SIG-M5 (cell line): ENCODE results near the gene ZNF180.
"Not testable (repeated sequence)": the region's sequence is repeated elsewhere in the genome, so short reads cannot be mapped to it uniquely, and the experiment has no call there.

Source experiments
- DNase-seq: peaks from one replicate; lab custom pipeline; 2025; lab: John Stamatoyannopoulos, UW

Gene ZNF180

GRCh38 chr19:44499962-44500949 is at the start of gene ZNF180:
Gene ZNF180, minus strand, starts transcription at chr19:44500522. Its CDS starts 3,188 bp downstream, at chr19:44497334.
- no peak for DNase-seq

GRCh38 chr19:44549507-44549906 is 49.2 kb upstream of the ZNF180 start:
- DNase-seq: no peak

GRCh38 chr19:44548736-44549135 is 48.4 kb upstream of the ZNF180 start:
- no peak for DNase-seq

GRCh38 chr19:44544031-44544430 is 43.7 kb upstream of the ZNF180 start:
- DNase-seq: no peak

DNA sequence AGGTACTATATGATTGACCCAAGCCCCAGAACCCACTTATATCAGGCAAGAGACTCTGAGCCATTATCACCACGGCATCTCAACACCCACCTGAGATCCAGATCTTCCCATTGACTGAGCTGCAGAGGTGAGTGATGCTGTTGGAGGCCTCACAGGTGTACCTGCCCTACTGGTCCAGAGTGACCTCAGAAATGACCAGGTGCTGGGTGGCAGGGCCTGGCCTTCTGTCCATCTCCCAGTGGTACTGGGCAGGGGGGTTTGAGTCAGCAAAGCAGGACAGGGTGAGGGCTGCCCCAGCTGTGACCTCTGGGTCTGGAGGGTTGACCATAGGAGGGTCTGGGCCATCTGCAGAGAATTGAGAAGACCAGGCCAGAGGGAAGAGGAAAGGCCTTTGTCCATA is 42.3 kb upstream of the ZNF180 start:
- DNase-seq: no peak

DNA sequence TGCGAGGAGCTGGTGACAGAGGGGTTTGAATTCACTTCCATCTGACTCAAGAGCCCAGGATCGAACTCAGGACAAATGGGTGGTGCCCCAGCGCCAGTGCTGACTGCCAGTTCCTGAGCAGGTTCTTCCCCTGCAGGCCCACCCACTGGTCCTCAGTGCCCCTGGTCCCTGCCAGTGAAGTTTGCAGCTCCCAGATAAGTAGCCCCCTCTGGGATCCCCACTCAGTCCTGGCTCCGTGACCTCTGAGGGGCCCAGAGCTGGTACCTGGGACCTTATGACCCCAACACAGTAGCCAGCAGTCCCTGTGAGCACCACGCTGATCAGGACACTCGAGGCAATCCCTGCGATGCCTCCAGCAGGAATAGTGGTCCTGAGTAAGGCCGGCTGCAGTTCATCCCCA is 40.4 kb upstream of the ZNF180 start:
- no peak for DNase-seq

DNA sequence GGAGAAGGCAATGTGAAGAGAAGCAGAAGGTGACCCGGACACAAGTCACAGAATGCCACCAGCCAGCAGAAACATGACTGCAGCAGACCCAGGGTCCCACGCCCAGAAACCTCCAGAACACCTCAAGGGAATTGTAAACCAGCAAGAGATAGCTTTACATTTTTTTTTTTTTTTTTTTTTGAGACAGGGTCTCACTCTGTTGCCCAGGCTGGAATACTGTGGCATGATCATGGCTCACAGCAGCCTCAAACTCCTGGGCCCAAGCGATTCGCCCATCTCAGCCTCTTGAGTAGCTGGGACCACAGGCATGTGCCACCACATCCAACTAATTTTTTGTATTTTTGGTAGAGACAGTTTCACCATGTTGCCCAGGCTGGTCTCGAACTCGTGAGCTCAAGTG is 39.7 kb upstream of the ZNF180 start:
- no peak for DNase-seq

GRCh38 chr19:44539236-44539826 is 39.0 kb upstream of the ZNF180 start:
- no peak for DNase-seq

GRCh38 chr19:44535361-44535760 is 35.0 kb upstream of the ZNF180 start:
- DNase-seq: not testable (repeated sequence)

DNA sequence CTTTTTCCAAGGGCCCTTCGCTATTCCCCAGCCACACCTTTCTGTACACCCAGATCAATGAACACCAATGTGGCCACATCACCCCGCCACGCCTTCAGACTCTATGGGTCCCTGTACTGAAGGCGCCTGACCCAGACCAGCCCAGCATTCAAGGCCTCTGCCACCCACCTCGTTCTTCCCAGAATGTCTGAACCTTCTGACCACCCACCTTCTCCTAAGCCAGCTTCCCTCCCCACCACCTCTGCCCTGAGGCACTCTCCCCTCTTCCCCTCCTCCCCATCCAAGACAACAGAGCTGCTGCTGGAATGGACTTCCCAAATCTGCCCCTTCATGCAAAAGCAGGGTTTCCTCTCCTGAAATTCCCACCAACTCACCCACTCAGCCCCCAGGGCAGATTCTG is 32.5 kb upstream of the ZNF180 start:
- no peak for DNase-seq

- DNase-seq: no peak
These were observed 30.5 kb upstream of the ZNF180 start for GRCh38 chr19:44530777-44531176.

- DNase-seq: no peak
These were observed 29.2 kb upstream of the ZNF180 start, which contains the start of gene CEACAM20 for GRCh38 chr19:44529536-44529935. Gene CEACAM20, minus strand, starts transcription at chr19:44529675. Its CDS starts 166 bp downstream, at chr19:44529509.

DNA sequence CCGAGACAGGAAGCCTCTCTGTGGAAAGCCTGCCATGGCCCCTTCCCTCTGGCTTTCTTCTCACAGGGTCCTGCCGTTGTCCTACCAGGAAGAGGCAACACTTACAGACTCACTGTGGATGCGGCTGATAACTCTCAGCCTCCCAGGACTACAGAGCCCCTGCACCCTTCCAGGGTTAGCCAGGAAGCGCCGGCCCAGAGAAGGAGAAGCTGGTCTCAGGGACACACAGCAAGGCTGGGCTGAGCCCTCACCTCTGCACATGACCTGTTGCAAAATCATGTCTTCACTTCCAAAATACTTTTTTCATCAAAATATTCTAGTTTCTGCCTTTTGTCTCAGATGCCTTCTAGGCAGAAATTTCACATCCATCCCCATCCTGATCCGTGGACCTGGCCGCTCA is 27.2 kb upstream of the ZNF180 start:
- no peak for DNase-seq

DNA sequence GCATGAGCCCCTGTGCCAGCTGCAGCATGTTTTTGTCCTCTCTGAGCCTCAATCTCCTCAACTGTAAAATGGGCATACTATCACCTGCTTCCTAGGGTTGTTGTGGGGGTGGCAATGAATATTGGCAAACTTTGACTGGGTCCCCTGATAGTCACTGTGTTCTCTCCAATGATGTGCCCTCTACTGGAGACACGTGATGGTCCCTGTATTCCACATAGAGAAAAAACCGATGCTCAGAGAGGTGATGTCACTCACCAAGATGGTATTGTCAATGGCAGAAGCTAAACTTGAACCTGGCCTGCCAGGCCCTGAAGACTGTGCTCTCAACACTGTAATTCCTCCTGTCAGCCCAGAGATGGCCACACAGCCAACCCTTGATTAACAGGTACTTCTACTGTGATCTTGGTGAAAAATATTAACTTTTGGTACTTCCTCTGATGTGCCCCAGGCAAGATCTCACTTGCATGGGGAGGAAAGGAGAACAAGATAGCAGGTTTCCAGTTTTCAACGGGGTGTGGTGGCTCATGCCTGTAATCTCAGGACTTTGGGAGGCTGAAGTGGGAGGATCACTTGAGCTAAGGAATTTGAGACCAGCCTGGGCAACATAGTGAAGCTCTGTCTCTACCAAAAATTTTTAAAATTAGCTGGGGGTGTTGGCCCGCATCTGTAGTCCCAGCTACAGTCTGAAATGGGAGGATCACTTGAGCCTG is 25.6 kb upstream of the ZNF180 start:
- DNase-seq: no peak

- no peak for DNase-seq
These were observed 21.0 kb upstream of the ZNF180 start for GRCh38 chr19:44521370-44521769.

DNA sequence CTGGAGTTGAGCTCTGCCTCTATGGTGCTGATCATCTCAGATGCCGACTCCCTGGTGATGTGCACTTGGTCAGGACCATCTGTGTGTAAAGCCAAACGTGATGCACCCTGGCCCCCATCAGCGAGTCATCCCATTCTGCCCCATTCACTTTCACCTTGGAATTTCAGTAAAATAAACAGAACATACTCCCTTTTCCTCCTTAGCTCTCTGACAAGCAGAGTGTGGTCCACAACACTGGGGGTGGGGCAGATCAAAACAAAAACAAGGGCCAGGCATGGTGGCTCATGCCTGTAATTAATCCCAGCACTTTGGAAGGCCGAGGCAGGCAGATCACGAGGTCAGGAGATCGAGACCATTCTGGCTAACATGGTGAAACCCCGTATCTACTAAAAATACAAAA is 16.8 kb upstream of the ZNF180 start:
- no peak for DNase-seq

- no peak for DNase-seq
These were observed 15.6 kb upstream of the ZNF180 start for GRCh38 chr19:44515907-44516306.

GRCh38 chr19:44515031-44515430 is 14.7 kb upstream of the ZNF180 start:
- no peak for DNase-seq

DNA sequence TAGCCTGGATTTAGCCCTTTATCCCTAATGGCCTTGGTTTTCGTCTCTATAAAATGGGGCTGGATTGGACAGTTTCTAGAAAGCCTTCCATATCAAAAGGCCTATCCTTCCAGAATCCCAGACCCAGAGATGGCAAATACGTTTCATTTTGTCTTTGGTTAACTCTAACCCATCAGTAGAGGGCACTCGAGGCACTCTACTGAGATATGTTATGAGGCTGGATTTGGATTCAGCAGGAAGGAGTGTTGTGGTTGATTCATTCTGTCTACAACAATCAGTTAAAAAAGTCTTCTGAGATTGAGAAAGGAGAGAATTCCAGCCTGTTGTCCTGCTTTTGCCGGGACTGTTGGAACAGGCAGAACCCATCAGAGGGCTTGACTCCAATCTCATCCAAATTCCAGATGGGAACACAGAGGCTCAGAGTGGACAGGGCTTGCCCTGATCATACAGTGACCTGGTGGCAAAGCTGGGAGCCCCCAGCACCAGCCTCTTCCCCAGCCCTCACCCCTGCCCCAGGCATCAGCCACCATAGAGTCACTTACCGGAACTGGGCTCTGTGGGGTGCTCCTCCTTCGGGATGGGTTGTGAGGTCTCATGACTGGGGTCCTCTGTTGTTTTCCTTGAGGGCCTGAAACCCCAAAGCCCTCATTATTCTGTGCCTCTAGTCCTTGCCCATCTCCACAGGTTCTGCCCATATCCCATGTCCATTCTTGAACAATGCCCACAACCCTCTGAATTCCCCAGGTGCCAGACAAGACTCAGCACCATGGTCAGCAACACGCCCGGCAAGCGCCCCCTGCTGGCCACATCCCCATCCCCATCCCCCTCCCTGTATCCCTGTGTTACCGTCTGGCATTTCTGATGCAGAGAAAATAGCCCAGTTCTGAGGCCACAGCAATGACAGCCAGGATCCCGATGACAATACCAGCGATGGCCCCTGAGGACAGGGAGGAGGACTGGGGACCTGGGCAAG is 12.3 kb upstream of the ZNF180 start:
- DNase-seq: no peak

- no peak for DNase-seq
These were observed 9.2 kb upstream of the ZNF180 start for GRCh38 chr19:44509478-44509877.

- DNase-seq: no peak
These were observed 763 bp downstream of the ZNF180 start for GRCh38 chr19:44499559-44499958.
